Left ventricle myocardium inferior (tissue), 1 donor: ENCODE results near the gene ADAMTS20. TPM values are rescaled to one million over a fixed set of nuclear protein-coding genes. Genes with fewer than 3 reads are reported as not detected.
"Not testable (repeated sequence)": the region's sequence is repeated elsewhere in the genome, so short reads cannot be mapped to it uniquely, and the experiment has no call there.

ENCODE experiments used
- DNase-seq: peaks from one replicate; pipeline ENCODE4 v3.0.0-alpha.2; 2020
- H3K27ac ChIP-seq: fragments of 200-600 bp; replicated peaks from 2 replicates; pipeline ENCODE4 v1.8.0; 2021
- H3K27me3 ChIP-seq: fragments of 200-600 bp; 2 replicates; pipeline ENCODE4 v1.8.0; 2021; ENCODE audit warnings: low read depth
- H3K36me3 ChIP-seq: fragments of 200-600 bp; 2 replicates; pipeline ENCODE4 v1.8.0; 2021
- H3K4me1 ChIP-seq: fragments of 200-600 bp; 2 replicates; pipeline ENCODE4 v1.8.0; 2021
- H3K4me3 ChIP-seq: fragments of 200-600 bp; 2 replicates; pipeline ENCODE4 v1.8.0; 2021; ENCODE audit warnings: mild to moderate bottlenecking, moderate library complexity
- H3K9me3 ChIP-seq: fragments of 200-600 bp; replicated peaks from 2 replicates; pipeline ENCODE4 v1.8.0; 2021
- intact Hi-C: fragments of 100-400 bp; cut with micrococcal nuclease; formaldehyde crosslinking; loops from one replicate; pipeline ENCODE4 v1.11.0; 2022
- total RNA-seq: library from RNA; stranded (reverse); fragmentation: NEBNext Ultra II Directional; extraction: Animal tissue kit (Norgen Biotek cat#: 25700); gene quantifications from one replicate; pipeline ENCODE4 v1.2.1, GENCODE V29; 2021
- TF ChIP-seq, protein P1 (sequence below): fragments of 200-600 bp; IDR thresholded peaks from 2 replicates; pipeline ENCODE4 v1.8.0; 2021; ENCODE audit warnings: antibody characterized with exemption, mild to moderate bottlenecking, borderline replicate concordance
- donor health status: DM: no; HTN: yes; CAD: no; lungs with severe emphysema.

ADAMTS20 gene
- total RNA-seq, 1 donor from 2014 or later = not detected

DNA sequence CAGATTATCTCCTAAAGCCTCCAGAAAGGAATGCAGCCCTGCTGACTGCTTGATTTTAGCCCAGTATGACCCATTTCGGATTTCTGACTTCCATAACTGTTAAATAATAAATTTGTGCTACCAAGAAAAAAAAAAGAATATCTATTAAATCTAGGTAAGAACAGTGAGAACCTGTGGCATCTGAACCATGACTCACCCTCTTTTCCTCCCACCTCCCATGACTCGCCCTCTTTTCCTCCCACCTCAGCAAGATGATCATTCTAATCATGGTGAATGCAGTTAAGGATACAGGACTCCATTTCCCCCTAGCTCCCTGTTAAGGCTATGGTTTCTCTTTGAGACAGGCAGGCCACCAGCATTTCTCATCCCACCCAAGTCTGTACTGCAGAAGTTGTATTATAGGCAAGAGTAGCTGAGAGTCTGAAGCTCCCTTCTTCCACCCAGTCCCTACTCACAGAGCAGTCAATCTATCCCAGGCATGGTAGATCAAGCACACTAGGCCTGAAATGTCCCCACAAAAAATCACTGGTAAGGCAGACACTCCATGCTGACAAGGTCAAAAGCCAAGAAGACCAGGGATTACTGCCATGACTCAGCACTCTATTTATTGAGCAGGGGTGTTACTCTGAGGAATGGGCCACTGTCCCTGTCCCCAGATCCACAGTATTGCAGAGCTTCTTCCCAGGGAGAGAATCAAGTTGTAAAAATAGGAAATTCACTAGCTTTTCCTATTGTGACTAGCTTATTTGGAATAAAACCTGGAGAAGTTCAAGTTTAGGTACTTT is 188.9 kb downstream of the ADAMTS20 start:
- H3K27me3 ChIP-seq = no peaks in the 10 kb centered on the region
- no peak overlapping the region for H3K27ac ChIP-seq
- H3K9me3 ChIP-seq = no peaks in the 10 kb centered on the region
- TF ChIP-seq, protein P1, sequence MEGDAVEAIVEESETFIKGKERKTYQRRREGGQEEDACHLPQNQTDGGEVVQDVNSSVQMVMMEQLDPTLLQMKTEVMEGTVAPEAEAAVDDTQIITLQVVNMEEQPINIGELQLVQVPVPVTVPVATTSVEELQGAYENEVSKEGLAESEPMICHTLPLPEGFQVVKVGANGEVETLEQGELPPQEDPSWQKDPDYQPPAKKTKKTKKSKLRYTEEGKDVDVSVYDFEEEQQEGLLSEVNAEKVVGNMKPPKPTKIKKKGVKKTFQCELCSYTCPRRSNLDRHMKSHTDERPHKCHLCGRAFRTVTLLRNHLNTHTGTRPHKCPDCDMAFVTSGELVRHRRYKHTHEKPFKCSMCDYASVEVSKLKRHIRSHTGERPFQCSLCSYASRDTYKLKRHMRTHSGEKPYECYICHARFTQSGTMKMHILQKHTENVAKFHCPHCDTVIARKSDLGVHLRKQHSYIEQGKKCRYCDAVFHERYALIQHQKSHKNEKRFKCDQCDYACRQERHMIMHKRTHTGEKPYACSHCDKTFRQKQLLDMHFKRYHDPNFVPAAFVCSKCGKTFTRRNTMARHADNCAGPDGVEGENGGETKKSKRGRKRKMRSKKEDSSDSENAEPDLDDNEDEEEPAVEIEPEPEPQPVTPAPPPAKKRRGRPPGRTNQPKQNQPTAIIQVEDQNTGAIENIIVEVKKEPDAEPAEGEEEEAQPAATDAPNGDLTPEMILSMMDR = no peak
- H3K36me3 ChIP-seq = no peaks in the 10 kb centered on the region
- DNase-seq = no peak
- no peak overlapping the region for H3K4me3 ChIP-seq
- intact Hi-C loops = no loop called here
- no peaks in the 10 kb centered on the region for H3K4me1 ChIP-seq

DNA sequence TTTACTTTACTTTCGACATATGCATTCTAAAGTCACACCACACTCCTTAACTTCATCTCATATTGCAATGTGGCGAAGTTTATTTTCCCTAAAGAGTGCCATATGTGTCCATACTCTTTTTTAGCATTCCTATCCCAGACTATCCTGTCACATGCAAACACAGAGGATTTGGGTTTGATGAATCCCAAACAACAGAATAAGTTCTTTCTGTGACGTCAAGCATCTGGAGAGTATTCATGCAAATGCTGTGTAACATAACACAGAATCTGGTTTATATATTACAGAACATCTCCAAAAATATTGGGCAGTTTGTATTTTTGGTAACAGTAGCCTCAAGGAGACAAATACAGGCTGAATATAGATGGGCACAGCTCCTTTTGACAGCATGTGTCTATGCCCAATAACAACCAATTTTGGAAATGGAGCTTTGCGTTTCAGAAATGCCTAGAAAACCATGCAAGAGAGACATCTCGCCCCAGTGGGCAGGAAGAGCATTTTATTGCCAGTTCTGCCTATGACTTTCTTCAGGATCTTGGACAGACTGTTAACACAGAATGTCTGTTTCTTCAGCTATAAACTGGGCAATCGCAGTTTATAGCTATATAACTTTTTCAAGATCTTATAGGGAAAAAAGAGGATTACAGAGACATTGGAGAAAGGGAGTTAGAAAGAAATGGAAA is 190.8 kb downstream of the ADAMTS20 start:
- no peak overlapping the region for H3K27ac ChIP-seq
- no peaks in the 10 kb centered on the region for H3K27me3 ChIP-seq
- no peaks in the 10 kb centered on the region for H3K36me3 ChIP-seq
- no peaks in the 10 kb centered on the region for H3K9me3 ChIP-seq
- TF ChIP-seq, protein P1 = no peak
- H3K4me3 ChIP-seq = no peak overlapping the region
- H3K4me1 ChIP-seq = no peaks in the 10 kb centered on the region
- DNase-seq = no peak
- intact Hi-C loops = no loop called here

DNA sequence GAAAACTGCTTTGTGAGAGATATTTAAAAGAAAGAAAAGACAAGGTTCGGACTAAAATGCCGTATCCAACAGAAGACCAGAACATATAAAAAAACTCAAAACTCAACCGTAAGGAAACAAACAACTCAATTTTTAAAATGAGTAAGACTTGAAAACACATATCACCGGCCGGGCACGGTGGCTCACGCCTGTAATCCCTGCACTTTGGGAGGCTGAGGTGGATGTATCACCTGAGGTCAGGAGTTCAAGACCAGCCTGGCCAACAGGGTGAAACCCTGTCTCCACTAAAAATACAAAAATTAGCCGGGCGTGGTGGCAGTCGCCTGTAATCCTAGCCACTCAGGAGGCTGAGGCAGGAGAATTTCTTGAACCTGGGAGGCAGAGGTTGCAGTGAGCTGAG is 192.0 kb downstream of the ADAMTS20 start:
- H3K4me3 ChIP-seq, H3K9me3 ChIP-seq, H3K36me3 ChIP-seq, H3K27me3 ChIP-seq, H3K4me1 ChIP-seq, DNase-seq, intact Hi-C loops, H3K27ac ChIP-seq: not testable (repeated sequence)

DNA sequence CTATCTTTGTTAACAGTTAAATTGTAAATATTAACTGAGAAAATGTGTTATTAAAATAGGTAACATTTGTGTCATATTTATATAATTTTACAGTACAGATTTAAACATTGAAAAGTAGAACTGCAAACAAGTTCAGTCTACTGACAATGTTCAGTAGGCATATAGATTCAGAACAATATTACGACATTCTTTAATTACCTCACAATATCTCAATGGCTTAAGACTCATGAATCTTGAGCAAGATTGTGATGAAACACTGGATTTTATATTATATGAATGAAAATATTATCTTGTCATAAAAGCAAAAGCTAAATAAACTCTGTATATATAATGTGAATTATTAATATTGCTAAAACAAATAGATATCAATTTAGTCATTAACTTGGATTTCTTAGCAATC is 194.9 kb downstream of the ADAMTS20 start:
- Histone ChIP-seq H3K36me3 (no peaks in the 10 kb centered on the region), H3K4me3 (no peak overlapping the region), H3K27me3 (no peaks in the 10 kb centered on the region), H3K27ac (no peak overlapping the region), H3K4me1 (no peaks in the 10 kb centered on the region), H3K9me3 (no peaks in the 10 kb centered on the region)
- no peak for DNase-seq
- TF ChIP-seq, protein P1 = no peak
- intact Hi-C loops = no loop called here

DNA sequence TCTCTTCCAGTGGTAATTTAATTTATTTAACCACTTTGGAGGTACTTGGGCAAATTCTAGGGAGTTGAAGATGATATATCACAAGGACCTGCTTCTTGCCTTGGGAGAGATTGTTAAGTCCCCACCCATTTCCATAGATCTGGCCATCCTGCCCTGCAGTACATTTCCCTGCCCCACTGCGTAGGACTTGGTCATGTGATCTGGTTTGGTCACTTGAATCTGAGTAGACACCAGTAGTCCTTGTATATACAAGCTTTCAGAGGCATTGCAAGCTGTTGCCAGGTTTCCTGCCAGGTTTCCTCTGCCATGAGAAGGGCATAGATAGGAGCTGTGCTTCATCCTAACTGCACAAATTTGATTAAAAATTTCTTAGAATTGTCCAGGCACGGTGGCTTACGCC is 200.0 kb downstream of the ADAMTS20 start:
- Histone ChIP-seq H3K4me1 (no peaks in the 10 kb centered on the region), H3K27ac (no peak overlapping the region), H3K36me3 (no peaks in the 10 kb centered on the region), H3K4me3 (no peak overlapping the region), H3K9me3 (no peaks in the 10 kb centered on the region), H3K27me3 (no peaks in the 10 kb centered on the region)
- intact Hi-C loops = no loop called here
- DNase-seq = no peak
- TF ChIP-seq, protein P1 = no peak

DNA sequence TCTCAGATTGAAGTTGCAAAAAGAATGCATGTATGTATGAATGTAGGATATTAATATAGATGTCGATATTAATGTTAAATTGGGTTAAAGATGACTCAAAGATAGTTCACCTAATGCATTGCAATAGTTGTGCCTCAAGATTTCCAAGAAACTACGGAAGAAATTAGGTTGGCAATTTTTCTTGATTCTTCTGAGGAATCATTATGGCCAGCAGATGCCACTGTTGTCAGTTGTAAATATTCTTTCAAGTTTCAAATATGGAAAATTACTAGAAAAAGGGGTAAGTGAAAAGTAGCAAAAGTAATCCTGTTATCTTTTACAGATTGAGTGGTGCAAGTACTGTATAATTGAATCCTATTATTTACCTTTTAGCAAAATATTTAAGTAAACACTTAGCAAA is 202.1 kb downstream of the ADAMTS20 start:
- Histone ChIP-seq H3K27me3 (no peaks in the 10 kb centered on the region), H3K36me3 (no peaks in the 10 kb centered on the region), H3K9me3 (peaks cover 6% of the 10 kb centered on the region), H3K4me3 (no peak overlapping the region), H3K27ac (no peak overlapping the region), H3K4me1 (no peaks in the 10 kb centered on the region)
- DNase-seq = no peak
- TF ChIP-seq, protein P1 = no peak
- intact Hi-C loops = no loop called here
